HG02678 (cell line): ENCODE results near the gene SYNE1.

Experiments used
- ATAC-seq: cut with Tn5 transposase; IDR thresholded peaks from one replicate; pipeline ENCODE4 v1.9.1; 2021; ENCODE audit warnings: mild to moderate bottlenecking, moderate library complexity; ENCODE audit not compliant: unreplicated experiment

Gene SYNE1

GRCh38 chr6:152250127-152250526 is 387.0 kb downstream of the SYNE1 start:
- no peak for ATAC-seq

- no peak for ATAC-seq
Measured at GRCh38 chr6:152248980-152249379, 388.2 kb downstream of the SYNE1 start.

DNA sequence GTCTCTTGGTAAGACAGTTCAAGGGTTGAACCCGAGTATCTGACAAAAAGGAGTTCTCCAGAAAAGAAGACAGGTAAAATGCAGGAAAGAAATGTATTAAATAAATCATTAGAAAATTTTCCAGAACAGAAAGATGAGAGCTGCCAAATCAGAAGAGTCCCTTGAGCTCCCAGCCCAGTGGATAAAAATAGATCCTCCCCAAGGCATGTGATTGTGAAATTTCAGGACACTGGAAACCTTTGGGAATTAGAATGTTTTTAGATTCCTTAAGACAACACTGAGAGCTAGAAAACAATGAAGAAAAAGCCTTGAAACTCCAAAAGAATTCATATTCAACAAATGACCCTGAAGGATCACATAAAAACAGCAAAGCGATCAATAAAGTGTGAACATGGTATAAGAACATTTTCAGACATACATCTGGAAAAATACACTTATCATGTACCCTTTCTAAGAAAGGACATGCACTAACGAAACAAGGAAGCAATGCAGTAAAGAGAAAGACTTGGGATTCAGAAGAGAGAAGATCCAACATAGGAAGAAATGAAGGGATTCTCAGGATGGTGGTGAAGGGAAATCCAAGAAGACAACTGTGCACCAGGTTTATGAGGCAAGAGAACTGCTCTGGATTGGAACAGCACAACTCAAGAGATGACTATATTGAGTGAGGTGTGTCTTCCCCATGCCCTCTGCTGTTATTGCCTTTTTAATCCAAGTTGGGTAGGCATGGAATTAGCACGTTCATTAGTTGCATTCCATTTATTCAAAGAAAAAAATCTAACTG is 390.4 kb downstream of the SYNE1 start:
- no peak for ATAC-seq

DNA sequence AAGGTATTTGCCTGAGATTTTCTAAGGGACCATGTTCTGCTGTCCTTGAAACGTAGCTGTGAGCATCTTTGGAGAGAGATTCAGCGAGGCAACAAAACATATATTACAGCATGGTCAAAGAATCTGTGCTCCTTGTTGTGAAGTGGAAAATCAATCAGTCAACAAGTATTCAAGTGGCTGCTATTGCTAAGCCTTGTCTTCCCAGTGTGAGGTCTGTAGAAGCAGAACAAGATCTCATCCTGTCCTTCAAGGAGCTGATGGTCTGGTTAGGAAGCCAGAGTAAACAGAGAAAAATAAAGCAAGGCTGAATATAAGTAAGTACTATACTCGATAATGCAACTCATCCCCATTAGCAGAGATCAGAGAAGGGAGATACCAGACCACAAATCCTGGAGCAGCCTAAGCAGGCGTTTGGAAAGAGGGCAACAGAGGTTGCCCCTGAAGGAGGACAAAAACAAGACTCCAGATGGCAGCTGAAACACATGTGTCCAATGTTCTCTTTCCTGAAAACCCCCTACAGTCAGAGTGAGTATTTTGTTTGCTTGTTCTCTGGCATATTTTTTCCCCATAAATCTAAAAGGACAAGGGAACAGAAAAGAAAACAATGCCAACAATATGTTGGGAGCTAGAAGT is 392.0 kb downstream of the SYNE1 start:
- ATAC-seq: no peak

DNA sequence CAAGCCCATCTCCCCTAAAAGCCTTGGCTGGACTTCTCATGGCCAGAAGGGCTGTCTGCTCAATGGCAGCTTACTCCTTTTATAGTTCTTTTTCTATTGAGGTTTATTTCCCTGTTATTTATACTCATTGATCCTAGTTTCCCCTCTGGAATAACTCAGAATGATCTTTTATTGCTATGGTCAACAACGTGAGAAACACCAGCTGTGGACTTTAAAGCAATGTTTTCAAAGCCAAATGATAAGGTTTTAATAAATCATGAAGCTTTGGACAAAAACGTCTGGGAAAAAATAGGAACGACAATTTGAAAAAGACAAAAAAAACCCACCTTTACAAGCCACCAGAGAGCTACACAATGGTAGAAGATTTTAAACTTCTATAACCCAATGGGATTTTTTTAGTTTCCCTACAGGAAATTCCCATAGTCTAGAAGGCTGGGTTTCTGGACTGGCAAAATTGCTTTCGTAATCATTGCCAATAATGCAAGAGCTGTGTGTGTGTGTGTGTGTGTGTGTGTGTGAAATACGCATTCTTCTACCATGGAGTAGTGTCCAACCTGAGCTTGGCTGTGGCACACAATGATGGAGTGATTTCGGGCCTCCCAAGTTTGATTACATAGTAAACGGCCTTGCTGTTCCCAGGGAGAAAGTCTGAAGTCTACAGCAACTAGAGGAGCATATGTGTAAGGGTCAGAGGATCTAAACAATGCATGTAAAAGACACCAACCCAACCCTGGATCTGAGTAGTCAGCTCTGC is 396.0 kb downstream of the SYNE1 start:
- ATAC-seq: no peak

GRCh38 chr6:152240436-152240835 is 396.7 kb downstream of the SYNE1 start:
- no peak for ATAC-seq

DNA sequence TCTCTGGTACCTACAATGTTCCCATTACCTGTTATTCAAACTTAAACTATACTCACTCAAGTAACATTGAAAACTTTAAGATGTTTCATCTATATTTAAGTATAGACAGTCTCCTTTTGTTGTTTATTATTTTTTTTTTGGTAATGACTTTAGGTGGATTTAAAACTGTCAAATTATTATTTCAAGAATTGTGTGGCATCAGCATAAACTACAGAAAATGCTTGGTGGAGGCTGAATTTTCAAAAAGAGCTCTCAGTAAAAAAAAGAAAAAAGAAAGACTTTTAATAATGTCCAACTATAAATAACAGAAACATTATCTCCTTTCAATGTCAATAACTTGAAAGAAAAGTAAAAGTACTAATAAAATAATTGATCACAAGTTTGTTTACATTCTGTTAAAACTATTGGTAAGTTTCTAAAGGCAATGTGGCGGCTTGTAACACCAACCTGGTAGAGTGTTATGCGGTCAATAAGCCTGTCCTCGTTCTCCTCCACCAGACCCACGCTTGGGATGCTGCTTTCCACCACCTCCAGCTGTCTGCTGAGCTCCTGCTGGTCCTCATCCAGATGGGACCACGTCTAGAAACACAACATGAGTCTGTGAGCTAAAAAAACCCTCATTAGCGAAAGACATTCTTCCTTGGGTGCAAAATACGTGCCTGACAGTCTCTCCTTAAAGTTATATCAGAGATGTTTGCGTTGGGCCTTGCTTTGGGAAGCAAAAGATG is 400.6 kb downstream of the SYNE1 start:
- ATAC-seq: no peak

DNA sequence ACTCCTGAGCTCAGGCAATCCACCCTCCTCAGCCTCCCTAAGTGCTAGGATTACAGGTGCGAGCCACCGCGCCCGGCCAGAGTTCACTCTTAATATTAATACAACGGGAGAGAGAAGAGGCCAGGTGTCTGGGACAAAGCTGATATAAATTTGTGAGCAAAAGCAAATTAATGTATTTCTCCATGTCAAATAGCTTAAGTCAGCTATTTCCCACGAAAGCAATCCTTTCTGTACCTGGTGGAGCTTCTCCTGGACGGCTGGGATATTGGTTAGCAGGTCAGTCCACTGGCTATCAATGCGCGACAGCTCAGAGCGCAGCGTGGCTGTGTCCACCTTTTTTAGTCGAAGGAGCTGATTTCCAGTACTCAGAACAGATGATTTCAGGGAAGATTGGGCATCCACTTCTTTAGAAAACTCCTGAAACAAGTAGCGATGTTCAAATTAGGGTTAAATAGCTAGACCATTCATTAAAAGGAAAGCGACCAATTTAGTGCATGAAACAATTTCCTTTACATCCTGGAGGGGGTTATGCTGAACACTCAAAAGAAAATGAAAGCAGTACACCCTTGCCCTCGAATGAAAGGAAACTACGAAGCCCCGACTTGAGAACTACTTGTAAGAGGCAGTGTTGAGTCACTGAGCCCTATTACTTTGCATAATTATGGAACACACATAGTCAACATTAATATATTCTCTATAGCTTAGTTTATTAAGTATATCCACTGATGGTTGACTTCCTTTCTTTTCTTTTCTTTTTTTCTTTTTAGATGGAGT is 403.4 kb downstream of the SYNE1 start:
- no peak for ATAC-seq

DNA sequence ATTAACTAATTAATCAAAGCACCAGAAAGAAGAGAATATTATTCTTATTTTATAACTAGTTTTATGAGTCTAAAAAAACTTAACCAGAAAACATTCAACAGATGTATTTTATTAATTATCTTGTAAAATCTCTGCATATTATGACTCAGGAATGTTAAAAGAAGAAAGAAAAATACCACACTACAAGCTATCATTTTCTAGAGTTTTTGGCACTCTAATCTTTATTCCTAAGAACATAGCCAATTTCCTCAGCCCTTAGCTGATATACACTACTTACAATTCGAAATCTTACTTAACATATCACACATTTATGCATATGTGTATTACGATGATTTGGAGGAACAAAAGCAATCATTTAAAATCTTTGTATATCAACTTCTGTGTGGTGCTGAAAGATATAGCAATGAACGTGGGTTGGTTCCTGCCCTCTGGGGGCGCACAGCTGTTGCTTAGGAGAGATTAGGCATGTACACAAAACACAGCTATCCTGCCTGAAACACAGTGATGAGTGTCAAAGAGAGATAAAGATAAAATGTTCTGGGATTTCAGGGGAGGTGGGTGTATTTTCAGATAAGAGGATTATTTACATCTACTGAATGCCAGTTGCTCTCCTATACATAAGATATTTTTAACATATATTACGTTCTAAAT is 404.5 kb downstream of the SYNE1 start:
- no peak for ATAC-seq

DNA sequence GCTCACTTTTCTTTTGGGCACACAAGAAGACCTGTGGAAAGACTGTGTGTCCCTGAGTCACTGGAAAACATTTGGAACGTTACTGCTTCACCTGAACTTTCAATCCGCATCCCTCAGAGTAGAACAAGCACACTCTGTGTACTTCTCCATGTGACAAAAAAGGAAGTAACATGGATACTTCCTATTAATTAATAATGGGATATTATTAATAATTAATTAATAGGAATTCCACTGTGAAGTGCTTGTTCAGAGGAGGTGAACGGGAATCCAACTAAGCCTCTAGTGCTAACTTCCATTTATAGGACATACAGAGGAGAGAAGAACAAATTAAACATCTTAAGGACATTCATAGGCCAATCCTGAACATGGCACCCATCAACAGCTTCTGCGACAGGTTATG is 407.8 kb downstream of the SYNE1 start:
- no peak for ATAC-seq

- ATAC-seq: no peak
Measured at GRCh38 chr6:152226119-152226518, 411.0 kb downstream of the SYNE1 start.

DNA sequence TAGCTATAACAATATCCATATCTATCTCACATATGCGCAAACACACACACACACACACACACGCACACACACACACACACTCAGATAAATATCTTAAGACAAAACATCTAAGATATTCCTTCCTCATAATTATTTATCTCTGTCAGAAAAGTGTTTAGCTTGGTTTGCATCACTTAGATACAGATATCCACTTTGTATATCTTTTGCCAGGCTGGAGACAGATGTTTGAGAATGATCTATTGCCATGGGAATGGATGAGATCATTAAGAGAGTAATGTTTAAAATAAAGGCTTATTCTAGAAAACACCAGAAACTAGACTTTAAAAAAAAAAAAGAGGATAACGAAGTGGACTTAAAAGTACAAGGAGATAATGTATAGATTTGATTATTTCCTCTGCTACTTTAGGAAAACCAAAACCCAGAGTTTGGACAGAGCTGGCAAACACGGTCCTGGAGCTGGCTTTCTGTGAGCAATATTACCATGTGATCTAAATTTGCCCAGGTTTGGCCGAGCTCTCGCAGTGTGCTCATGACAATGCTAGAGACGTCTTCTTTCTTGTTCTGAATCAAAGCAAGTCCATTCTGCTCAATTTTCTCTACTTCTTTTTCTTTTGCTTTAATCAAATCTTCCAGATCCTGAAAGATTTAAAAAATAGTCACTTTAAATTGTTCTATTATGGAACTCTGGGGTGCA is 411.8 kb downstream of the SYNE1 start:
- no peak for ATAC-seq

- no peak for ATAC-seq
Measured at GRCh38 chr6:152223636-152224035, 413.5 kb downstream of the SYNE1 start.

DNA sequence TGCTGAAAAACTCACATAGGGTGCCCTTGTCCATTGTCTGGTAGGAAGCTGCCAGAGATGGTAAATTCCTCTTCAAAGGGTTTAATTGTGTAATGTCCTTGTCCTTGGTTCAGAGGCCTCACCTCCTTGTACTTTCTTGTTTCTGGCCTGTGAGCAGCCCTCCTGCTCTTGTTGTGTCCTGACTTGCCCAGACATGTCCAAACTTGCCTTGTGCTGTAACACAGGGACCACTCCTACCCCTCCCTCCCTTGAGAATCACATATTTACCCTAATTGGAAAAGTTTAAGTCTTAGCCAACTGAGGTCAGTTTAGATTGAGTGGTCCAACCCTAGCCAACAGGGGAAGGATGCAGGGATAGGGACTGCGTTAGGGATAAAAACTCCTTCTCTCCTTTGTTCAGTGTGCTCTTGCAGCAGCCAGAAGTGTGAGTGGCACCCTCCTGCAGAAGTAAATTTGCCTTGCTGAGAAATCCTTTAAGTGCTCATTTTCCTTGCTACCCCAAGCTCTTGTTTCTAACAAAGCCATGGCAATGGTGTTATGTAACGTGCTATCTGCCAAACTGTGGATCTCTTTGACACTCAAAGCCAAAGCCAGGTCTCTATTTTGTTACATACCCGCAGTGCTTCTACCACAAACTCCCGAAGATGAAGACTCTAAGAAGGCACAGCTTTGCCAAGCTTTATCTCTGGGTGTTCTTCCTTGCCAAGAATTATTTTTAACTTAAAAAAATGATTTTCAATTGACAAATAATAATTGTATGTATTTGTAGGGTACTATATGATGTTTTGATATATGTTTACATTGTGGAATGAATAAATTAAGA is 415.1 kb downstream of the SYNE1 start:
- no peak for ATAC-seq

- ATAC-seq: no peak
Measured at GRCh38 chr6:152220786-152221185, 416.4 kb downstream of the SYNE1 start.

DNA sequence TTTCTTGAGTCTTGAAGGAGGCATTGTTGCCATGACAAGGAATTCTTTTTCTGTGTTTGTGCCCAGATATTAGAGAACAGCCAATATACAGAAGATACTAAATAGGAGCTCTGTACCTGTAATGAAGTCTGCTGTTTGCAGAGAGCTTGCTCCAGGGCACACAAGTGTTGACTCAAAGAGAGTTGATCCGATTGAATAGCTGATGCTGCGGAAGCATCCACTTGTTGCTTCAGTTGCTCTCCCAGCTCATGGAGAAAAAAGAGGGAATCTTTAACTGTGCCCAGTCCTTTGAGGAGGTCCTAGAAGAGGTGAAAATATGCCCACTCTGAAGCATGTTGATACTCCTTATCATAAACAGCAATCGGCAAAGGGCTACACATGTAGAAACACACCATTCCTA is 418.3 kb downstream of the SYNE1 start:
- ATAC-seq: no peak

GRCh38 chr6:152212437-152212836 is 424.7 kb downstream of the SYNE1 start:
- no peak for ATAC-seq

DNA sequence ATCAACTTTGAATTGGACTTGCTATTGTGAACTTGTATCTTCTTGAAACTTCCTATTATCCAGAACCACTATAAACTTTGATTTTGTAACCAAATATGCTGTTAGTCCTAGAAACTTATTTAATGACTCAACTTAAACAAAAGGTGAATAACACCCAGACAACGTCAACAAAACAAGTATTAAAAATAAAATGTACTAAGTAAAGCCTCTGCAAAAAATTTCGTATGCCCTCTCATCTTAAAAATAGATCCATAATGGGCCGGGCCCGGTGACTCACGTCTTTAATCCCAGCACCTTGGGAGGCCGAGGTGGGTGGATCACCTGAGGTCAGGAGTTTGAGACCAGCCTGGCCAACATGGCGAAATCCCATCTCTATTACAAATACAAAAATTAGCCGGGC is 428.0 kb downstream of the SYNE1 start:
- no peak for ATAC-seq
